ENCODE data around the gene FBXL16. TPM values are rescaled to one million over a fixed set of nuclear protein-coding genes. Genes with fewer than 3 reads are reported as not detected.
"Not testable (repeated sequence)": the region's sequence is repeated elsewhere in the genome, so short reads cannot be mapped to it uniquely, and the experiment has no call there.

The FBXL16 gene
- total RNA-seq, 1 donor: not detected

DNA sequence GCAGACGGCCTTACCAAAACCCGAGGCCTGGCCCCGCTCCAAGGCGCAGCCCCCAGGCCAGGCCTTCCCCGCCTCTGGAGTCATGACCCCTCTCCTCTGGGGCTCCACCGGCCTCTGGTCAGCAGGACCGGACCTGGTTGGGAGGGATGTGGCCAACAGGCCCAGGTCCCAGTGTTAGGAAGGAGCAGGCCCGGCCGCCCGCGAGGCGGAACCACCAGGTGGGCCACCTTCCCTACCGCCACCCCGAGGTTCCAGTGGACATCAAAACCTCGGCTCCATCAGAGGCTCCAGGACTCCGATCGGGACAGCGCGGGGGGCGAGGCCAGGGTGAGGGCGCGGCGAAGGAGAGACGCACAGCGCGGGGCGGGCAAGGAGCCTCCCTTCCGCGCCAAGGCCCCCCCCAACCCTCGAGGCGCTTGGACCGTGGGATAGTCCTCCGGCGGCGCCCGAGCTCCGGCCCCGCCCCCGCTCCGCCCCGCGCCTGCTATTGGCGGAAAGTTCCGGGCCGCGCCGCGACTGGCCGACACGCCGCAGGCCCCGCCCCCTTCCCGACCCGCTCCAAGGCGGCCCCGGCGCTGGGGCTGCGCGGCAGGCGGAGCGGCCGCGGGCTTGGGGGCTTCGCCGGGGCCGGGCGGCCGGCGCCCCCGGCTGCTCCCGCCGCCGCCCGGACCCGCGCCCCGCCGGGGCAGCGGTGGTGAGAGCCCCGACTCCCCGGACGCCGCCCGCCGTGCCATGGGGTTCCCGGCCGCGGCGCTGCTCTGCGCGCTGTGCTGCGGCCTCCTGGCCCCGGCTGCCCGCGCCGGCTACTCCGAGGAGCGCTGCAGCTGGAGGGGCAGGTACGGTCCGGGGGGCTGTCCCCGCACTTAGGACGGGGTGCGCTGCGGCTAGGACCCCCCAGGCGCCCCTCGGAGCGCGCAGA lies 9.2 kb upstream of the FBXL16 start, which contains the start of gene METRN:
Gene METRN (plus strand): TSS at position 561 of the 919 bp plus-strand sequence. CDS start 172 bp downstream, at position 733.
- peak; percentile 100 for DNase-seq (ENCODE audit: insufficient read length, low spot score, missing footprints)
- Histone ChIP-seq H2AFZ (ENCODE audit: low read length) (peak within 1 kb of the TSS; percentile 72), H3K27ac (ENCODE audit: low read depth, low read length) (no peak within 1 kb of the TSS)

DNA sequence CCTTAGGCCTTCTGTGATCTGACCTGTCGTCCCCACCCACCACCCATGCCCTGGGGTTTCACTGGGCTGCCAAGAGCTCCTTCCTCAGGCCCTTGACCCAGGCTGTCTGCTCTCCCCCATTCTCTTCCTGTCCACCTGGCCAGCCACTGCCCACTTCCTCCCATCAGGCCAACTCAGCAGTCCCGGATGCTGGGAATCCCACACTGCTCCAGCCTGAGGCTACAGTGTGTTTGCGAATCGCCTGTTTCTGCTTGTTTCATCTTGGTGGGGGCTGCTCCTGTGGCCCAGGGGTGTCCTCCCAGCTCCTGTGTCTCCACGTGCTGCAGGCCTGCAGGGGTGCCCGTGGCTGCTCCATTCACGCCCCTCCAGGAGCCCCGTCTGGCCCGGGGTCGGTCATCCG lies 8.5 kb upstream of the FBXL16 start:
- Histone ChIP-seq H2AFZ (ENCODE audit: low read length) (no peak overlapping the region), H4K20me1 (ENCODE audit: insufficient read depth, low read length) (peaks cover 7% of the 10 kb centered on the region), H3K4me3 (ENCODE audit: insufficient read depth, low read length) (no peak overlapping the region), H3K36me3 (ENCODE audit: insufficient read depth, low read length) (no peaks in the 10 kb centered on the region), H3K4me1 (ENCODE audit: insufficient read depth, low read length) (peaks cover 18% of the 10 kb centered on the region), H3K27me3 (ENCODE audit: insufficient read depth, low read length) (peaks cover 12% of the 10 kb centered on the region), H3K4me2 (ENCODE audit: insufficient read depth, low read length) (no peak overlapping the region), H3K9me3 (ENCODE audit: low read depth, low read length) (no peaks in the 10 kb centered on the region), H3K79me2 (ENCODE audit: insufficient read depth, low read length) (peaks cover 6% of the 10 kb centered on the region), H3K27ac (ENCODE audit: low read depth, low read length) (no peak overlapping the region)
- no peak for DNase-seq (ENCODE audit: insufficient read length, low spot score, missing footprints)
- TF ChIP-seq, protein P1, sequence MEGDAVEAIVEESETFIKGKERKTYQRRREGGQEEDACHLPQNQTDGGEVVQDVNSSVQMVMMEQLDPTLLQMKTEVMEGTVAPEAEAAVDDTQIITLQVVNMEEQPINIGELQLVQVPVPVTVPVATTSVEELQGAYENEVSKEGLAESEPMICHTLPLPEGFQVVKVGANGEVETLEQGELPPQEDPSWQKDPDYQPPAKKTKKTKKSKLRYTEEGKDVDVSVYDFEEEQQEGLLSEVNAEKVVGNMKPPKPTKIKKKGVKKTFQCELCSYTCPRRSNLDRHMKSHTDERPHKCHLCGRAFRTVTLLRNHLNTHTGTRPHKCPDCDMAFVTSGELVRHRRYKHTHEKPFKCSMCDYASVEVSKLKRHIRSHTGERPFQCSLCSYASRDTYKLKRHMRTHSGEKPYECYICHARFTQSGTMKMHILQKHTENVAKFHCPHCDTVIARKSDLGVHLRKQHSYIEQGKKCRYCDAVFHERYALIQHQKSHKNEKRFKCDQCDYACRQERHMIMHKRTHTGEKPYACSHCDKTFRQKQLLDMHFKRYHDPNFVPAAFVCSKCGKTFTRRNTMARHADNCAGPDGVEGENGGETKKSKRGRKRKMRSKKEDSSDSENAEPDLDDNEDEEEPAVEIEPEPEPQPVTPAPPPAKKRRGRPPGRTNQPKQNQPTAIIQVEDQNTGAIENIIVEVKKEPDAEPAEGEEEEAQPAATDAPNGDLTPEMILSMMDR (IDR thresholded peaks at IDR 0.05; ENCODE audit: extremely low read depth, low read depth, low read length): no peak

More for the DNA sequence above, 9.2 kb upstream of the FBXL16 start, which contains the start of gene METRN:
- Histone ChIP-seq H3K4me3 (ENCODE audit: insufficient read depth, low read length) (peak within 1 kb of the TSS; percentile 73), H3K9me3 (ENCODE audit: low read depth, low read length) (no peaks in the 10 kb centered on the region), H4K20me1 (ENCODE audit: insufficient read depth, low read length) (peaks cover 7% of the 10 kb centered on the region), H3K36me3 (ENCODE audit: insufficient read depth, low read length) (no peaks in the 10 kb centered on the region), H3K27me3 (ENCODE audit: insufficient read depth, low read length) (peaks cover 7% of the 10 kb centered on the region), H3K4me1 (ENCODE audit: insufficient read depth, low read length) (peaks cover 16% of the 10 kb centered on the region), H3K79me2 (ENCODE audit: insufficient read depth, low read length) (peaks cover 6% of the 10 kb centered on the region), H3K4me2 (ENCODE audit: insufficient read depth, low read length) (peak within 1 kb of the TSS; percentile 80)
- TF ChIP-seq, protein P1 (IDR thresholded peaks at IDR 0.05; ENCODE audit: extremely low read depth, low read depth, low read length): no peak

DNA sequence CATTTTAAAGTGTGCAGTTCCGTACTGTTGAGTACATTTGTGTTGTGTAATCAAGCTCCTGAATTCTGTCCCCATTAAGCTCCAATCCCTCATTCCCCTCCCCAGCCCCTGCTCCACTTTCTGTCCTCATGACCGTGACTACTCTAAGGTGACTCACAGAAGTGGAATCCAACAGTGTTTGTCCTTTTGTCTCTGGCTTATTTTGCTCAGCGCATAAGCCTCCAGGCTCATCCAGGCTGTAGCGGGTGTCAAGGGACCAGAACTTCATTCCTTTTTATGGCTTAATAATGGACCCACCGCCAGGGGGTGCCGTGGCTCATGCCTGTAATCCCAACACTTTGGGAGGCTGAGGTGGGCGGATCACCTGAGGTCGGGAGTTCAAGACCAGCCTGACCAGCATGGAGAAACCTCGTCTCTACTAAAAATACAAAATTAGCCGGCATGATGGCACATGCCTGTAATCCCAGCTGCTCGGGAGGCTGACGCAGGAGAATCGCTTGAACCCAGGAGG lies 7.2 kb upstream of the FBXL16 start:
- H4K20me1 ChIP-seq (ENCODE audit: insufficient read depth, low read length); H3K79me2 ChIP-seq (ENCODE audit: insufficient read depth, low read length); H3K9me3 ChIP-seq (ENCODE audit: low read depth, low read length); H3K27ac ChIP-seq (ENCODE audit: low read depth, low read length); H3K4me3 ChIP-seq (ENCODE audit: insufficient read depth, low read length); H2AFZ ChIP-seq (ENCODE audit: low read length); H3K36me3 ChIP-seq (ENCODE audit: insufficient read depth, low read length): not testable (repeated sequence)
- peak; percentile 98 for DNase-seq (ENCODE audit: insufficient read length, low spot score, missing footprints)
- peaks cover 24% of the 10 kb centered on the region for H3K27me3 ChIP-seq (ENCODE audit: insufficient read depth, low read length)
- H3K4me2 ChIP-seq (ENCODE audit: insufficient read depth, low read length): peak overlapping the region; percentile 3
- H3K4me1 ChIP-seq (ENCODE audit: insufficient read depth, low read length): peaks cover 18% of the 10 kb centered on the region
- TF ChIP-seq, protein P1 (IDR thresholded peaks at IDR 0.05; ENCODE audit: extremely low read depth, low read depth, low read length): peak; percentile 56
